ENCODE data around the gene CHST15. TPM values are rescaled to one million over a fixed set of nuclear protein-coding genes. Genes with fewer than 3 reads are reported as not detected.

CHST15 gene
- total and polyA plus RNA-seq, 7 donors = 2.4 to 57.9 (median 29.9) TPM

DNA sequence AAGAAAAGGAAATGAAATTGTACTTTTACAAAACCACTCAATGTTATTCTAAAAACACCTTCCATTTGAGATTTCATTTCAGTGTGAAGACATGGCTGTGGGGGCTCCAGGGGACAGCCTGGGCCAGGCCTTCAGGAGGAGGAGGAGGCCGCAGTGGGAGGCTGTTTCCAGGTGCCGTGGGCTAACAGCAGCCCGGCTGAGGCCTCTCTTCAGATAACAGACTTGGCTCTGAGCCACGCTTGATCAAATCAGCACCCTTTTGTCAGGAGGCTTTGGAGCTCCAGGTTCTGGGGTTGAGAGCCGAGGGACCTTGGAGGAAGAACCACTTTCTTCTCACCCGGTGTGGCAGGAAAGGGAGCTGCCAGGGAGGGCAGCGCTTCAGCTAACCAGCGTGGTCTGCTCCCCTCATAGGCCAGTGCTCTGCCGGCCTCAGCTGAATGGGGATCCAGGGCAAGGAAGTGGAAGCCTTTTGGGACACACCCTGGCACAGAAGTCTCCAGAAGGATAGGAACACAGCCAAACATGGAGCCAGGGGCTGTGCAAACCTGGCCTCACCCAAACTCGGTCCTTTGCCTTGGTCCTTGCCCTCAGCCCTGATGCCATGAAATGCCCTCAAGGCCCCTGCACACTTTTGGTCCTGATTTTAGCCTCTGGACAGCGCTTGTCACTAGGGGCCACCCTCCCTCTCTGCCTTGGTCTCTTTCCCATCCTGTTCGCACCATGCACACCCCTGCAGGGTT, 23.5 kb upstream of the CHST15 start:
- TF ChIP-seq EP300 (IDR thresholded peaks at IDR 0.05) (no peak), POLR2AphosphoS5 (IDR thresholded peaks at IDR 0.05) (no peak), POLR2A (IDR thresholded peaks at IDR 0.05) (no peak)
- TF ChIP-seq, protein P1, sequence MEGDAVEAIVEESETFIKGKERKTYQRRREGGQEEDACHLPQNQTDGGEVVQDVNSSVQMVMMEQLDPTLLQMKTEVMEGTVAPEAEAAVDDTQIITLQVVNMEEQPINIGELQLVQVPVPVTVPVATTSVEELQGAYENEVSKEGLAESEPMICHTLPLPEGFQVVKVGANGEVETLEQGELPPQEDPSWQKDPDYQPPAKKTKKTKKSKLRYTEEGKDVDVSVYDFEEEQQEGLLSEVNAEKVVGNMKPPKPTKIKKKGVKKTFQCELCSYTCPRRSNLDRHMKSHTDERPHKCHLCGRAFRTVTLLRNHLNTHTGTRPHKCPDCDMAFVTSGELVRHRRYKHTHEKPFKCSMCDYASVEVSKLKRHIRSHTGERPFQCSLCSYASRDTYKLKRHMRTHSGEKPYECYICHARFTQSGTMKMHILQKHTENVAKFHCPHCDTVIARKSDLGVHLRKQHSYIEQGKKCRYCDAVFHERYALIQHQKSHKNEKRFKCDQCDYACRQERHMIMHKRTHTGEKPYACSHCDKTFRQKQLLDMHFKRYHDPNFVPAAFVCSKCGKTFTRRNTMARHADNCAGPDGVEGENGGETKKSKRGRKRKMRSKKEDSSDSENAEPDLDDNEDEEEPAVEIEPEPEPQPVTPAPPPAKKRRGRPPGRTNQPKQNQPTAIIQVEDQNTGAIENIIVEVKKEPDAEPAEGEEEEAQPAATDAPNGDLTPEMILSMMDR (IDR thresholded peaks at IDR 0.05) = no peak
- Histone ChIP-seq H3K27me3 (no peaks in the 10 kb centered on the region), H3K9me3 (no peaks in the 10 kb centered on the region), H3K36me3 (no peaks in the 10 kb centered on the region), H3K4me3 (no peak overlapping the region), H3K4me1 (no peaks in the 10 kb centered on the region), H3K27ac (no peak overlapping the region)
- no peak for DNase-seq
- WGBS, 2 donors = 48 to 59% methylated on average over 12 of the region's 12 CpGs
- intact Hi-C loops (cut with DNase I) = no loop called here

DNA sequence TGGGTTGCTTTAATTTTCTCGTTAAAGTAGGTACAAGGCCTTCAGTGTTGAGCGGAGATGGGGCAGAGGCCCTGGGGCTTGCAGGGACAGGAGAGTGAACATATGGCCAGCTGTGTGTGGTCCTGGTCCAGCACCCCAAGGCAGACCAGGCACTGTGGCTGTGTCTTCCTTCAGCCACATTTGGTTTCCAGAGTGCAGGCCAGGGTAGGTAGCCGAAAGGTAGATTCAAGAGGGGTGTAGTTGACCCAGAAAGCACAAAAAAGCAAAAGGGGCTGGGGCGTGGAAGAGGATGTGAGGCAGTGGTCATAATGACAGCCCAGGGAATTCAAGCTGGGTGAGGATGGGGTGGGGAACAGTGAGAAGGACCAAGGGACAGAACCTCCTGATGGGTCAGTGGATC, 21.3 kb upstream of the CHST15 start:
- H3K4me3 ChIP-seq = no peak overlapping the region
- no peaks in the 10 kb centered on the region for H3K27me3 ChIP-seq
- H3K4me1 ChIP-seq = no peaks in the 10 kb centered on the region
- intact Hi-C loops (cut with DNase I) = no loop called here
- H3K9me3 ChIP-seq = no peaks in the 10 kb centered on the region
- no peaks in the 10 kb centered on the region for H3K36me3 ChIP-seq
- no peak for DNase-seq
- TF ChIP-seq EP300 (IDR thresholded peaks at IDR 0.05) (no peak), POLR2A (IDR thresholded peaks at IDR 0.05) (no peak), POLR2AphosphoS5 (IDR thresholded peaks at IDR 0.05) (no peak)
- TF ChIP-seq, protein P1 (IDR thresholded peaks at IDR 0.05) = no peak
- no peak overlapping the region for H3K27ac ChIP-seq
- WGBS, 2 donors = 89 to 93% methylated on average over 4 of the region's 4 CpGs

DNA sequence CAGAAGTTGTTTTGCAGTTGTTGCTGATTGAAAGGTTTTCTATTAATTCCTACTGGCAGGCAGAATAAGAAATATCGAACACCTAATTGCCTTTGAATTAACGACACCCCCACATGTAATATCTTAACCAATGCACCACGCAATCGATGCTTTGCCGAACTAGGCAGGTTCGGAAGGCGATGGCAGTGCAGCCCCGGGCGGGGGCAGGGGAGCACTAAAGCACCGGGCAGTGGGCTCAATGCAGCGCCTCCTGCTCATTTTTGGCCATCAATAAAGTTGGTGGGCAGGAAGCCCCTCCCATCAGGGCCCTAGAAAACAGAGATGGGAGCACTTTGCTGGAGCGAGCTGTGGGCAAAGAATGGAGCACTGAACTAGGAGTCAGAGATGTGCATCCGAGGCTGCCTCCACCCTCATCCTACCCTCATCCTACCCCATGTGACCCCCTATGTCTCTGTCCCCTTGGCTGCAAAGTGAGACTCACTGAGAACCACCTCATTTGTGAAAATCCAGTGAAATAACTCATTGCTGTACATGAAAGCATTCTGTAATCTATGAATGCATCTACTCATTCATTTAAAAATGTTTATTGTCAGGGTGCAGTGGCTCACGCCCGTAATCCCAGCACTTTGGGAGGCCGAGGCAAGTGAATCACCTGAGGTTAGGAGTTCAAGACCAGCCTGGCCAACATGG, 19.6 kb upstream of the CHST15 start:
- intact Hi-C loops (cut with DNase I) = no loop called here
- no peak for DNase-seq
- Histone ChIP-seq H3K36me3 (no peaks in the 10 kb centered on the region), H3K4me3 (no peak overlapping the region), H3K9me3 (no peaks in the 10 kb centered on the region), H3K27ac (no peak overlapping the region), H3K27me3 (no peaks in the 10 kb centered on the region), H3K4me1 (peaks cover 0 to 3% (median under 1%) of the 10 kb centered on the region in 4 donors)
- 81 to 90% methylated on average over 16 of the region's 16 CpGs for WGBS, 2 donors
- TF ChIP-seq EP300 (IDR thresholded peaks at IDR 0.05) = no peak
- TF ChIP-seq POLR2A (IDR thresholded peaks at IDR 0.05) = no peak
- TF ChIP-seq, protein P1 (IDR thresholded peaks at IDR 0.05) = no peak
- TF ChIP-seq POLR2AphosphoS5 (IDR thresholded peaks at IDR 0.05) = no peak

DNA sequence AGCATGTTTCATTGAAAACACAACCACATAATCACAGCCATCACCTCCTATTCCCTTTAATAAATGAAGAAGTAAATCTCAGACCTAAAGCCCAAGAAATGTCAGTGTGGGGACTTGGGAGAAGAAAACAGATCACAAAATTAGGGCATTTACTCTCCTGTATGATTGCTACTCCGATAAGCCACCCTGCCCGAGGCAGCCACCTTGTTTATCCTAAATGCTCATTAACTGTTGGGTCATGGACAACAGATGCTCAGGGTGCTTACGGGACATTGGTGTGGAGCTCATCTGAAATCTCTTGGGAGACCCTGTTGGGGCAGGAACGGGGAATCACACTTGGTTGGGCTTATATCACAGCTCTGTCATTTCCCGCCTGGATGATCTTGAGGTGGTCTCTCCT, 17.5 kb upstream of the CHST15 start:
- intact Hi-C loops (cut with DNase I) = no loop called here
- Histone ChIP-seq H3K4me3 (no peak overlapping the region), H3K27me3 (no peaks in the 10 kb centered on the region), H3K4me1 (peaks cover 0 to 25% (median 22%) of the 10 kb centered on the region in 4 donors), H3K27ac (no peak overlapping the region), H3K9me3 (no peaks in the 10 kb centered on the region), H3K36me3 (no peaks in the 10 kb centered on the region)
- TF ChIP-seq POLR2A (IDR thresholded peaks at IDR 0.05) (no peak), EP300 (IDR thresholded peaks at IDR 0.05) (no peak)
- WGBS, 2 donors = 88 to 92% methylated on average over 5 of the region's 5 CpGs
- no peak for DNase-seq

DNA sequence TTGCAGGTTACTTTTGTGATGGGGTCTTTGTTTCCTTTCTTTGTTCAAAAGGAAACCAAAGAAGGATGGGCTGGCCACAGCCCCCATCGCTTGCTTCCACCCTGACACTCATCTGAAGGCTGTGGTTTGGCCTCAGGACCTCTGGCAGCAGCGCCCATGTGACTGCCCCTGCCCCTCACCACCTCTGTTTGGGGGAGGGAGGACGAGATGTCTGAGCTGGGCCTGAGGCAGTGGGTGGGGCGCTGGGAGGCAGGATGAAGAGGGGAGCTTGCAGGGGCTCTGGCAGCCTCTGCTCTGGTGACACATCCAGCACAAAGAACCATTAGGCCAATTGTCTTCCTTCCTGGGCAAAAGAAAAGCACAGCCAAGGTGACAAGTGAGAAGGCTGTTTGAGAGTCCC, 15.9 kb upstream of the CHST15 start:
- no peaks in the 10 kb centered on the region for H3K27me3 ChIP-seq
- TF ChIP-seq EP300 (IDR thresholded peaks at IDR 0.05) = no peak
- no peak for TF ChIP-seq POLR2AphosphoS5 (IDR thresholded peaks at IDR 0.05)
- no peak for TF ChIP-seq POLR2A (IDR thresholded peaks at IDR 0.05)
- TF ChIP-seq, protein P1 (IDR thresholded peaks at IDR 0.05) = no peak
- no peak for DNase-seq
- 62 to 70% methylated on average over 4 of the region's 4 CpGs for WGBS, 2 donors
- H3K36me3 ChIP-seq = no peaks in the 10 kb centered on the region
- no peaks in the 10 kb centered on the region for H3K9me3 ChIP-seq
- intact Hi-C loops (cut with DNase I) = loop anchor here (5.0 to 10.0 kb wide), 3 partner anchors 43 to 416 kb away; no protein-coding TSS in a partner anchor
- no peak overlapping the region for H3K27ac ChIP-seq
- H3K4me1 ChIP-seq = peaks cover 0 to 37% (median 34%) of the 10 kb centered on the region in 4 donors
- no peak overlapping the region for H3K4me3 ChIP-seq

Measured in sigmoid colon (tissue), 7 donors.